ENCODE measurements around the gene TSPEAR.

GRCh38 chr21:44670642-44671432, 40.5 kb downstream of the TSPEAR start:
- TF ChIP-seq CTCF (IDR thresholded peaks at IDR 0.05) (no peak), POLR2A (IDR thresholded peaks at IDR 0.05) (no peak)
